ENCODE results near the gene SLC6A9. TPM values are rescaled to one million over a fixed set of nuclear protein-coding genes. Genes with fewer than 3 reads are reported as not detected.

Gene SLC6A9
- total and polyA plus RNA-seq, 2 of the 8 experiments (the other 6 are each of a cell fraction or from before 2014, with no cell fraction given): 20.2 to 24.2 TPM

- Histone ChIP-seq H2BK120ac (replicated peaks; ENCODE audit: low read depth, low read length) (no peak overlapping the region), H2AK5ac (ENCODE audit: low read depth, low read length) (no peak overlapping the region), H3K14ac (ENCODE audit: insufficient read length) (no peak overlapping the region), H3K23ac (ENCODE audit: insufficient read length) (no peak overlapping the region), H3K23me2 (ENCODE audit: low read depth, low read length) (no peaks in the 10 kb centered on the region), H2AFZ (ENCODE audit: low read length) (no peak overlapping the region), H4K20me1 (replicated peaks in 1 of 2; ENCODE audit: control insufficient read depth in 1 of 2, insufficient read depth in 2 of 2, low read length in 2 of 2) (peaks cover 0 to 6% of the 10 kb centered on the region in 2 experiments), H4K8ac (ENCODE audit: extremely low read depth, insufficient read depth, low read length) (no peak overlapping the region), H3K4me2 (ENCODE audit: insufficient read depth in 1 of 2, low read depth in 2 of 2, low read length in 2 of 2) (no peak overlapping the region), H3K27ac (ENCODE audit: low read depth, low read length) (no peak overlapping the region), H3K4me3 (ENCODE audit: extremely low read depth in 1 of 4, insufficient read depth in 2 of 4, low read depth in 3 of 4, low read length in 4 of 4) (no peak overlapping the region), H3K36me3 (ENCODE audit: control insufficient read depth in 2 of 4, insufficient read depth in 4 of 4, low read length in 3 of 4) (peaks cover 0 to 2% (median 0%) of the 10 kb centered on the region in 4 experiments; a peak in 1 of 8 replicates), H3K4ac (replicated peaks; ENCODE audit: insufficient read length, low read depth, low read length) (no peak overlapping the region), H2BK15ac (ENCODE audit: low read length) (no peak overlapping the region), H2BK20ac (ENCODE audit: low read length) (no peak overlapping the region), H3K9me3 (ENCODE audit: insufficient read depth in 2 of 2, low read depth in 1 of 2, low read length in 1 of 2) (no peaks in the 10 kb centered on the region), H3K79me2 (ENCODE audit: control insufficient read depth in 1 of 2, insufficient read depth in 2 of 2, low read length in 2 of 2) (no peaks in the 10 kb centered on the region), H4K5ac (ENCODE audit: insufficient read length, low read depth, low read length) (no peak overlapping the region), H3K18ac (ENCODE audit: extremely low read depth, low read length) (no peak overlapping the region), H2BK12ac (ENCODE audit: low read depth, low read length) (no peak overlapping the region), H4K91ac (replicated peaks; ENCODE audit: insufficient read length, low read length) (no peak overlapping the region), H3K79me1 (ENCODE audit: low read depth, low read length) (no peaks in the 10 kb centered on the region), H3K9ac (replicated peaks in 1 of 4; ENCODE audit: extremely low read depth in 1 of 4, low read depth in 3 of 4, low read length in 3 of 4) (no peak overlapping the region), H3K56ac (replicated peaks; ENCODE audit: insufficient read length, low read depth, low read length) (no peak overlapping the region), H2BK5ac (ENCODE audit: low read depth, low read length) (no peak overlapping the region), H3K27me3 (replicated peaks in 1 of 4; ENCODE audit: control insufficient read depth in 3 of 4, extremely low read depth in 1 of 4, insufficient read depth in 3 of 4, low read length in 3 of 4) (no peaks in the 10 kb centered on the region), H3K4me1 (replicated peaks in 1 of 4; ENCODE audit: control insufficient read depth in 3 of 4, insufficient read depth in 4 of 4, low read length in 3 of 4) (peaks cover 0 to 8% (median 2%) of the 10 kb centered on the region in 4 experiments; a peak in 3 of 7 replicates)
- CTCF ChIA-PET (ENCODE audit: partially characterized antibody): interaction anchor here (0.9 to 16.6 kb wide), 4 partner anchors 11 to 34 kb away, joined by 4 to 252 read pairs (median 156); partner anchors contain the start of gene SLC6A9
- TF ChIP-seq SIX5 (IDR thresholded peaks at IDR 0.05; ENCODE audit: low read depth, low read length): no peak
- TF ChIP-seq, protein P1, sequence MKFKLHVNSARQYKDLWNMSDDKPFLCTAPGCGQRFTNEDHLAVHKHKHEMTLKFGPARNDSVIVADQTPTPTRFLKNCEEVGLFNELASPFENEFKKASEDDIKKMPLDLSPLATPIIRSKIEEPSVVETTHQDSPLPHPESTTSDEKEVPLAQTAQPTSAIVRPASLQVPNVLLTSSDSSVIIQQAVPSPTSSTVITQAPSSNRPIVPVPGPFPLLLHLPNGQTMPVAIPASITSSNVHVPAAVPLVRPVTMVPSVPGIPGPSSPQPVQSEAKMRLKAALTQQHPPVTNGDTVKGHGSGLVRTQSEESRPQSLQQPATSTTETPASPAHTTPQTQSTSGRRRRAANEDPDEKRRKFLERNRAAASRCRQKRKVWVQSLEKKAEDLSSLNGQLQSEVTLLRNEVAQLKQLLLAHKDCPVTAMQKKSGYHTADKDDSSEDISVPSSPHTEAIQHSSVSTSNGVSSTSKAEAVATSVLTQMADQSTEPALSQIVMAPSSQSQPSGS (IDR thresholded peaks at IDR 0.05; ENCODE audit: low read length): no peak
- DNase-seq (ENCODE audit: low read depth in 1 of 2, low spot score in 2 of 2): no peak
- no peak for FAIRE-seq
- WGBS, 2 experiments (ENCODE audit: extremely low coverage in 1 of 2, insufficient coverage in 1 of 2, insufficient read length in 1 of 2, insufficient replicate concordance in 2 of 2, low coverage in 1 of 2, low lambda C conversion rate in 2 of 2, missing lambda C conversion rate in 1 of 2): 91% methylated on average over 5 of the region's 5 CpGs; no CpG with 5 or more reads in 1 of the 2 experiments
- POLR2A ChIA-PET (ENCODE audit: partially characterized antibody): interaction anchor here (0.6 to 27.1 kb wide), 7 partner anchors 4 to 54 kb away, joined by 3 to 544 read pairs (median 4); partner anchors contain the start of gene SLC6A9
Measured at GRCh38 chr1:44013949-44014348, 17.3 kb downstream of the SLC6A9 start.

Data from H1 (cell line).